Astrocyte (in vitro differentiated cells and primary cell): ENCODE measurements around the gene PI4KA. TPM values are rescaled to one million over a fixed set of nuclear protein-coding genes. Genes with fewer than 3 reads are reported as not detected.

Experiments used
- DNase-seq: peaks from one replicate; pipeline ENCODE4 v3.0.0-alpha.2; 2010; ENCODE audit warnings: low read depth
- FAIRE-seq: peaks from 2 replicates; lab custom pipeline; 2011; peaks lifted over from hg19 to GRCh38; lab: Jason Lieb, UNC
- H2AFZ ChIP-seq: 2 replicates; pipeline ENCODE4 v1.6.0; 2012; ENCODE audit warnings: low read depth, low read length, inconsistent platforms
- H3K27ac ChIP-seq: 2 replicates; pipeline ENCODE4 v1.5.1; 2011; ENCODE audit warnings: low read depth, low read length, inconsistent platforms
- H3K27me3 ChIP-seq: 2 replicates; pipeline ENCODE4 v1.6.0; 2011; ENCODE audit warnings: low read length, inconsistent platforms; ENCODE audit not compliant: insufficient read depth
- H3K36me3 ChIP-seq: 2 replicates; pipeline ENCODE4 v1.5.1; 2011; ENCODE audit warnings: low read length, inconsistent platforms; ENCODE audit not compliant: insufficient read depth
- H3K4me1 ChIP-seq: 2 replicates; pipeline ENCODE4 v1.5.1; 2011; ENCODE audit warnings: low read length, inconsistent platforms; ENCODE audit not compliant: insufficient read depth
- H3K4me2 ChIP-seq: 2 replicates; pipeline ENCODE4 v1.6.0; 2012; ENCODE audit warnings: low read length, inconsistent platforms
- H3K4me3 ChIP-seq: 2 replicates; pipeline ENCODE4 v1.5.1; 2011; ENCODE audit warnings: low read depth, mild to moderate bottlenecking, low read length, inconsistent platforms; ENCODE audit not compliant: insufficient read depth
- H3K79me2 ChIP-seq: 2 replicates; pipeline ENCODE4 v1.6.0; 2012; ENCODE audit warnings: mild to moderate bottlenecking, low read length, inconsistent platforms; ENCODE audit not compliant: insufficient read depth
- H3K9ac ChIP-seq: 2 replicates; pipeline ENCODE4 v1.6.0; 2012; ENCODE audit warnings: mild to moderate bottlenecking, low read length, inconsistent platforms
- H3K9me3 ChIP-seq: 2 replicates; pipeline ENCODE4 v1.5.1; 2012; ENCODE audit warnings: low read depth, mild to moderate bottlenecking, low read length, inconsistent platforms; ENCODE audit not compliant: insufficient read depth
- H4K20me1 ChIP-seq: 2 replicates; pipeline ENCODE4 v1.6.0; 2012; ENCODE audit warnings: low read length, inconsistent platforms; ENCODE audit not compliant: insufficient read depth
- H3K27ac Mint-ChIP-seq: one replicate; pipeline ENCODE4 v1.8.0; 2021; ENCODE audit warnings: mild to moderate bottlenecking, mixed read lengths; ENCODE audit not compliant: unreplicated experiment
- H3K27me3 Mint-ChIP-seq: one replicate; pipeline ENCODE4 v1.8.0; 2021; ENCODE audit warnings: low read depth, mixed read lengths; ENCODE audit not compliant: unreplicated experiment
- H3K36me3 Mint-ChIP-seq: one replicate; pipeline ENCODE4 v1.8.0; 2021; ENCODE audit warnings: low read depth, mixed read lengths; ENCODE audit not compliant: unreplicated experiment
- H3K4me1 Mint-ChIP-seq: one replicate; pipeline ENCODE4 v1.8.0; 2021; ENCODE audit warnings: low read depth, mixed read lengths; ENCODE audit not compliant: unreplicated experiment
- H3K4me3 Mint-ChIP-seq: one replicate; pipeline ENCODE4 v1.8.0; 2021; ENCODE audit warnings: mild to moderate bottlenecking, moderate library complexity, mixed read lengths; ENCODE audit not compliant: unreplicated experiment
- H3K9me3 Mint-ChIP-seq: one replicate; pipeline ENCODE4 v1.8.0; 2021; ENCODE audit warnings: mild to moderate bottlenecking, mixed read lengths; ENCODE audit not compliant: unreplicated experiment
- CTCF ChIP-seq: IDR thresholded peaks from 2 replicates; pipeline ENCODE4 v1.5.1; 2011; ENCODE audit warnings: low read depth, mild to moderate bottlenecking, inconsistent platforms, low read length, moderate library complexity; ENCODE audit not compliant: insufficient read depth
- EZH2 ChIP-seq: IDR thresholded peaks from 2 replicates; pipeline ENCODE4 v1.6.1; 2012; ENCODE audit warnings: mild to moderate bottlenecking, low read length, inconsistent platforms; ENCODE audit not compliant: insufficient read depth
- total RNA-seq: library from RNA; stranded (reverse); gene quantifications from 2 replicates; pipeline ENCODE4 v1.2.1, GENCODE V29; 2021

Gene PI4KA
- total RNA-seq, 1 donor from 2014 or later, result 35.9 TPM

GRCh38 chr22:20761536-20761935 lies 97.1 kb downstream of the PI4KA start:
- no peak overlapping the region for H3K4me3 Mint-ChIP-seq
- Histone ChIP-seq H2AFZ (no peak overlapping the region), H3K9me3 (no peaks in the 10 kb centered on the region), H3K9ac (no peak overlapping the region), H3K27me3 (no peaks in the 10 kb centered on the region), H3K36me3 (peaks cover 19% of the 10 kb centered on the region), H3K4me3 (no peak overlapping the region), H3K4me2 (no peak overlapping the region), H4K20me1 (no peaks in the 10 kb centered on the region), H3K79me2 (no peaks in the 10 kb centered on the region), H3K4me1 (peaks cover 4% of the 10 kb centered on the region), H3K27ac (no peak overlapping the region)
- H3K27me3 Mint-ChIP-seq, result no peaks in the 10 kb centered on the region
- peaks cover 23% of the 10 kb centered on the region for H3K36me3 Mint-ChIP-seq
- TF ChIP-seq CTCF, result no peak
- TF ChIP-seq EZH2, result no peak
- peaks cover 10% of the 10 kb centered on the region for H3K4me1 Mint-ChIP-seq
- FAIRE-seq (peak; percentile 75), DNase-seq (peak; percentile 45)
- H3K9me3 Mint-ChIP-seq, result no peaks in the 10 kb centered on the region
- no peak overlapping the region for H3K27ac Mint-ChIP-seq

GRCh38 chr22:20760084-20760483 lies 98.5 kb downstream of the PI4KA start:
- no peak for TF ChIP-seq CTCF
- TF ChIP-seq EZH2, result no peak
- Mint-ChIP-seq H3K9me3 (no peaks in the 10 kb centered on the region), H3K27ac (no peak overlapping the region), H3K4me3 (no peak overlapping the region), H3K4me1 (peaks cover 10% of the 10 kb centered on the region), H3K27me3 (no peaks in the 10 kb centered on the region), H3K36me3 (peaks cover 25% of the 10 kb centered on the region)
- Histone ChIP-seq H3K79me2 (no peaks in the 10 kb centered on the region), H2AFZ (no peak overlapping the region), H3K27ac (no peak overlapping the region), H3K4me1 (peaks cover 4% of the 10 kb centered on the region), H3K4me2 (no peak overlapping the region), H3K36me3 (peaks cover 18% of the 10 kb centered on the region), H4K20me1 (no peaks in the 10 kb centered on the region), H3K9me3 (no peaks in the 10 kb centered on the region), H3K27me3 (no peaks in the 10 kb centered on the region), H3K4me3 (no peak overlapping the region), H3K9ac (no peak overlapping the region)
- no peak for FAIRE-seq
- DNase-seq, result no peak

- Mint-ChIP-seq H3K4me1 (peaks cover 10% of the 10 kb centered on the region), H3K36me3 (peaks cover 16% of the 10 kb centered on the region), H3K27me3 (no peaks in the 10 kb centered on the region), H3K27ac (no peak overlapping the region), H3K4me3 (no peak overlapping the region), H3K9me3 (no peaks in the 10 kb centered on the region)
- Histone ChIP-seq H3K27ac (no peak overlapping the region), H3K4me3 (no peak overlapping the region), H3K79me2 (no peaks in the 10 kb centered on the region), H3K36me3 (peaks cover 6% of the 10 kb centered on the region), H2AFZ (no peak overlapping the region), H3K9ac (no peak overlapping the region), H4K20me1 (no peaks in the 10 kb centered on the region), H3K4me2 (no peak overlapping the region), H3K9me3 (no peaks in the 10 kb centered on the region), H3K4me1 (peaks cover 4% of the 10 kb centered on the region), H3K27me3 (no peaks in the 10 kb centered on the region)
- TF ChIP-seq CTCF (no peak), EZH2 (no peak)
- DNase-seq (no peak), FAIRE-seq (no peak)
Observed at GRCh38 chr22:20758688-20759087, 99.9 kb downstream of the PI4KA start.
